IMR-90 (cell line): ENCODE data around the gene LPCAT2. TPM values are rescaled to one million over a fixed set of nuclear protein-coding genes. Genes with fewer than 3 reads are reported as not detected.

Experiments
- ATAC-seq: fragments of 200-7000 bp; cut with Tn5 transposase; 2 replicates; pipeline ENCODE4 v1.9.1; 2020; ENCODE audit warnings: low read depth, mild to moderate bottlenecking, moderate library complexity
- BruUV-seq: library from RNA; stranded (reverse); fragments of 400-500 nt; replicated peaks from 2 replicates; lab custom pipeline; 2021; lab: Mats Ljungman, UMichigan
- CTCF ChIA-PET: fragments of 300-600 bp; formaldehyde crosslinking; extraction: SDS; loops from one replicate; lab custom pipeline; 2021; ENCODE audit warnings: antibody characterized with exemption; lab: Yijun Ruan, JAX
- POLR2A ChIA-PET: fragments of 300-600 bp; sonication (Branson Sonifier 250); formaldehyde crosslinking; loops from one replicate; lab custom pipeline; 2022; ENCODE audit warnings: antibody characterized with exemption; ENCODE audit not compliant: unreplicated experiment; lab: Charles Lee
- DNase-seq: peaks from one replicate; pipeline ENCODE4 v3.0.0; 2013
- H2AFZ ChIP-seq: replicated peaks from 2 replicates; pipeline ENCODE3; 2013; ENCODE audit warnings: low read length, mild to moderate bottlenecking; ENCODE audit not compliant: poor library complexity
- H2AK5ac ChIP-seq: 2 replicates; pipeline ENCODE4 v1.6.1; 2013; ENCODE audit warnings: low read depth, low read length, inconsistent platforms
- H2AK9ac ChIP-seq: replicated peaks from 2 replicates; pipeline ENCODE3; 2013; ENCODE audit warnings: mild to moderate bottlenecking, low read depth, low read length, moderate library complexity; ENCODE audit not compliant: poor library complexity
- H2BK120ac ChIP-seq: 2 replicates; pipeline ENCODE4 v1.6.1; 2013; ENCODE audit warnings: low read depth, low read length, inconsistent platforms
- H2BK15ac ChIP-seq: 3 replicates; pipeline ENCODE4 v1.6.1; 2013; ENCODE audit warnings: low read depth, low read length, inconsistent platforms
- H2BK20ac ChIP-seq: 2 replicates; pipeline ENCODE4 v1.6.1; 2013; ENCODE audit warnings: low read depth, mild to moderate bottlenecking, inconsistent platforms, low read length, moderate library complexity
- H2BK5ac ChIP-seq: 2 replicates; pipeline ENCODE4 v1.6.1; 2013; ENCODE audit warnings: mild to moderate bottlenecking, low read depth, low read length, inconsistent platforms; ENCODE audit not compliant: poor library complexity, severe bottlenecking
- H3K14ac ChIP-seq: replicated peaks from 2 replicates; pipeline ENCODE4 v1.6.1; 2013; ENCODE audit warnings: low read depth, low read length, inconsistent platforms
- H3K18ac ChIP-seq: 2 replicates; pipeline ENCODE4 v1.6.1; 2013; ENCODE audit warnings: low read depth, low read length, control low read depth
- H3K23ac ChIP-seq: 2 replicates; pipeline ENCODE4 v1.6.1; 2013; ENCODE audit warnings: low read depth, low read length, inconsistent platforms
- H3K27ac ChIP-seq: 2 replicates; pipeline ENCODE4 v1.5.1; 2013; ENCODE audit warnings: mild to moderate bottlenecking, control low read depth, low read length; ENCODE audit not compliant: insufficient read depth
- H3K27me3 ChIP-seq: 2 replicates; pipeline ENCODE4 v1.6.1; 2013; ENCODE audit warnings: low read length; ENCODE audit not compliant: control insufficient read depth, insufficient read depth
- H3K36me3 ChIP-seq: 2 replicates; pipeline ENCODE4 v1.6.1; 2013; ENCODE audit warnings: low read length, mixed read lengths; ENCODE audit not compliant: control insufficient read depth, insufficient read depth
- H3K4ac ChIP-seq: 2 replicates; pipeline ENCODE4 v1.6.1; 2013; ENCODE audit warnings: low read depth, low read length, inconsistent platforms
- H3K4me1 ChIP-seq: 2 replicates; pipeline ENCODE4 v1.6.1; 2013; ENCODE audit warnings: low read length, mixed read lengths; ENCODE audit not compliant: control insufficient read depth, insufficient read depth
- H3K4me2 ChIP-seq: 2 replicates; pipeline ENCODE4 v1.6.1; 2013; ENCODE audit warnings: low read depth, mild to moderate bottlenecking, control low read depth, low read length, moderate library complexity
- H3K4me3 ChIP-seq: 2 replicates; pipeline ENCODE4 v1.5.1; 2013; ENCODE audit warnings: low read depth, mild to moderate bottlenecking, control low read depth, low read length, moderate library complexity; ENCODE audit not compliant: insufficient read depth
- H3K56ac ChIP-seq: 2 replicates; pipeline ENCODE4 v1.6.1; 2013; ENCODE audit warnings: low read length, inconsistent platforms; ENCODE audit not compliant: insufficient read depth; ENCODE audit errors: extremely low read depth
- H3K79me1 ChIP-seq, 2 experiments: 2 replicates each; pipeline ENCODE4 v1.6.1; 2013; ENCODE audit warnings: low read length in 2 of 2, inconsistent platforms in 1 of 2, low read depth in 1 of 2
- H3K9ac ChIP-seq: 2 replicates; pipeline ENCODE4 v1.6.1; 2013; ENCODE audit warnings: low read depth, low read length, control low read depth
- H3K9me1 ChIP-seq: 2 replicates; pipeline ENCODE4 v1.6.1; 2013; ENCODE audit warnings: low read length, inconsistent platforms; ENCODE audit not compliant: insufficient read depth
- H3K9me3 ChIP-seq: 2 replicates; pipeline ENCODE4 v1.6.1; 2013; ENCODE audit warnings: low read length; ENCODE audit not compliant: control insufficient read depth, insufficient read depth
- H4K20me1 ChIP-seq: 2 replicates; pipeline ENCODE4 v1.6.1; 2013; ENCODE audit warnings: low read length, inconsistent platforms; ENCODE audit not compliant: insufficient read depth
- H4K5ac ChIP-seq: 2 replicates; pipeline ENCODE4 v1.6.1; 2013; ENCODE audit warnings: mild to moderate bottlenecking, low read depth, low read length, control low read depth
- H4K8ac ChIP-seq, 2 experiments: 2 replicates each; pipeline ENCODE4 v1.6.1; 2013; ENCODE audit warnings: low read depth in 2 of 2, low read length in 2 of 2, control low read depth in 1 of 2, inconsistent platforms in 1 of 2
- H4K91ac ChIP-seq: 2 replicates; pipeline ENCODE4 v1.6.1; 2013; ENCODE audit warnings: low read depth, low read length, inconsistent platforms; ENCODE audit not compliant: insufficient read depth
- BHLHE40 ChIP-seq: fragments of 150-350 bp; IDR thresholded peaks from 2 replicates; pipeline ENCODE4 v1.6.1; 2016; ENCODE audit warnings: mild to moderate bottlenecking, low read depth, low read length
- CEBPB ChIP-seq: IDR thresholded peaks from 2 replicates; pipeline ENCODE4 v1.6.1; 2012; ENCODE audit warnings: low read depth, low read length, improper control_type of control experiment
- CHD1 ChIP-seq: IDR thresholded peaks from 2 replicates; pipeline ENCODE4 v1.6.1; 2012; ENCODE audit warnings: low read depth, low read length, improper control_type of control experiment
- CTCF ChIP-seq: conservative IDR thresholded peaks from 2 replicates; pipeline ENCODE4 v1.5.1; 2012; ENCODE audit warnings: mild to moderate bottlenecking, low read depth, low read length, improper control_type of control experiment
- ELK1 ChIP-seq: fragments of 150-350 bp; IDR thresholded peaks from 2 replicates; pipeline ENCODE4 v1.6.1; 2016; ENCODE audit warnings: low read depth, mild to moderate bottlenecking, low read length, moderate library complexity, borderline replicate concordance
- FOS ChIP-seq: fragments of 150-350 bp; IDR thresholded peaks from 2 replicates; pipeline ENCODE4 v1.6.1; 2016; ENCODE audit warnings: low read depth, low read length
- MAFK ChIP-seq: IDR thresholded peaks from 2 replicates; pipeline ENCODE4 v1.6.1; 2012; ENCODE audit warnings: low read depth, low read length, improper control_type of control experiment
- MAZ ChIP-seq: IDR thresholded peaks from 2 replicates; pipeline ENCODE4 v1.6.1; 2012; ENCODE audit warnings: low read depth, mild to moderate bottlenecking, low read length, improper control_type of control experiment, moderate library complexity, borderline replicate concordance
- MXI1 ChIP-seq: IDR thresholded peaks from 2 replicates; pipeline ENCODE4 v1.6.1; 2012; ENCODE audit warnings: low read depth, mild to moderate bottlenecking, low read length, moderate library complexity, borderline replicate concordance
- NFE2L2 ChIP-seq: fragments of 150-350 bp; IDR thresholded peaks from 2 replicates; pipeline ENCODE4 v1.6.1; 2016; ENCODE audit warnings: low read depth, mild to moderate bottlenecking, low read length
- POLR2A ChIP-seq: IDR thresholded peaks from 2 replicates; pipeline ENCODE4 v1.6.1; 2012; ENCODE audit warnings: mild to moderate bottlenecking, low read depth, low read length
- RAD21 ChIP-seq: IDR thresholded peaks from 2 replicates; pipeline ENCODE4 v1.6.1; 2012; ENCODE audit warnings: low read length, improper control_type of control experiment
- RCOR1 ChIP-seq: IDR thresholded peaks from 2 replicates; pipeline ENCODE4 v1.6.1; 2012; ENCODE audit warnings: mild to moderate bottlenecking, low read length, improper control_type of control experiment; ENCODE audit not compliant: insufficient replicate concordance
- RFX5 ChIP-seq: IDR thresholded peaks from 2 replicates; pipeline ENCODE4 v1.8.0; 2012; ENCODE audit warnings: low read depth, mild to moderate bottlenecking, low read length, moderate library complexity
- SMC3 ChIP-seq: fragments of 150-350 bp; IDR thresholded peaks from 2 replicates; pipeline ENCODE4 v1.6.1; 2016; ENCODE audit warnings: low read depth, mild to moderate bottlenecking, antibody characterized with exemption, low read length, moderate library complexity
- WGBS, 2 experiments: methylation state at CpG; one replicate each; pipeline versions ENCODE4 v1.1.5 to v1.1.7; 2013; ENCODE audit warnings: missing lambda C conversion rate in 2 of 2; ENCODE audit not compliant: insufficient read length in 1 of 2; ENCODE audit errors: extremely low coverage in 2 of 2; 5-methylcytosine and 5-hydroxymethylcytosine counted together
- dilution Hi-C: fragments of 300-500 bp; cut with HindIII; formaldehyde crosslinking; loops from one replicate; pipeline ENCODE4 v1.14.3; 2018; ENCODE audit warnings: low sequenced_read_pairs; ENCODE audit not compliant: unreplicated experiment
- in situ Hi-C: fragments of 300-500 bp; cut with MboI; formaldehyde crosslinking; loops from 3 replicates; pipeline ENCODE4 v1.14.3; 2019; ENCODE audit warnings: low sequenced_read_pairs, inconsistent platforms, mixed read lengths
- intact Hi-C: fragments of 100-400 bp; cut with micrococcal nuclease; formaldehyde crosslinking; loops from 2 replicates; pipeline ENCODE4 v1.10.0; 2022
- polyA plus RNA-seq, 3 experiments: library from polyadenylated mRNA; depleted of rRNA; stranded (reverse); fragments of >200 nt; gene quantifications; 2 replicates each; pipeline ENCODE4 v1.2.3, GENCODE V29; 2012; ENCODE audit warnings: low replicate concordance in 1 of 3
- total RNA-seq: library from RNA; depleted of rRNA; stranded (reverse); fragments of >200 nt; gene quantifications from 2 replicates; pipeline ENCODE4 v1.2.3, GENCODE V29; 2012
- TF ChIP-seq, protein P1 (sequence below): fragments of 150-350 bp; IDR thresholded peaks from 2 replicates; pipeline ENCODE4 v1.6.1; 2017; ENCODE audit warnings: mild to moderate bottlenecking, antibody characterized with exemption, low read length, low read depth

LPCAT2 gene
- total and polyA plus RNA-seq, 2 of the 4 experiments (the other 2 are of a cell fraction), result 8.6 to 8.7 TPM

DNA sequence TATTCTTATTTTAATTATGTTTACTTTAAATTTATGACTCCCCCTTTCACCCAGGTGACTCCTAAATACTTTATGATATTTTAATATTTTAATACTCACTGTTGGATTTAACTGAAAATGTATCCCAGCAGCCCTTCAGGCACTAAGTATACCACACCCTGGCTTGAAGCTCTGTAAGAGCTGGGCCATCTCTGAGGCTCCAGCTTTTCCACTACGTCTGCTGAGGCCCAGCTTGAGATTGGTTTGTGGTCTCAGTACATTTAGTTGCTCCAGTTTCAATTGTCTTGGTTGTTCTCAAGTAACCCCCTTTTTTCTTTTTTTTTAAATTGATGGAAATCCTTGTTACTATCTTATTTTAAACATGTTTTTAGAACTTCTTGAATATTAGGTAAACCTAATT, 30.6 kb downstream of the LPCAT2 start:
- Histone ChIP-seq H3K9me3 (no peaks in the 10 kb centered on the region), H4K20me1 (no peaks in the 10 kb centered on the region), H3K79me1 (no peaks in the 10 kb centered on the region; a peak in 1 of 4 replicates), H2BK5ac (no peak overlapping the region), H3K4me2 (no peak overlapping the region), H3K4me3 (no peak overlapping the region), H4K5ac (no peak overlapping the region), H2BK120ac (0 out of 2 replicates have a peak overlapping the region, but pooled peaks have one; percentile 25), H2BK15ac (no peak overlapping the region), H3K36me3 (no peaks in the 10 kb centered on the region), H4K8ac (0 out of 4 replicates have a peak overlapping the region, but pooled peaks of 1 of the 2 experiments have one; percentile 1), H3K23ac (no peak overlapping the region), H3K27me3 (no peaks in the 10 kb centered on the region), H3K14ac (no peak overlapping the region), H3K9me1 (peaks cover 6% of the 10 kb centered on the region), H3K56ac (no peak overlapping the region), H2AK5ac (no peak overlapping the region), H3K27ac (no peak overlapping the region), H4K91ac (no peak overlapping the region), H2AK9ac (no peak overlapping the region), H3K18ac (no peak overlapping the region), H2BK20ac (no peak overlapping the region), H3K9ac (no peak overlapping the region), H3K4ac (0 out of 2 replicates have a peak overlapping the region, but pooled peaks have one; percentile 10), H2AFZ (no peak overlapping the region), H3K4me1 (peaks cover 6% of the 10 kb centered on the region)
- CTCF ChIA-PET, result interaction anchor here (0.7 to 1.6 kb wide), 2 partner anchors 75 to 1601 kb away, joined by 4 to 7 read pairs; no protein-coding TSS in a partner anchor
- in situ Hi-C loops, result no loop called here
- no peak for TF ChIP-seq MAZ
- no peak for TF ChIP-seq RAD21
- no peak for TF ChIP-seq CHD1
- no peak for TF ChIP-seq ELK1
- TF ChIP-seq MXI1, result no peak
- no peak for TF ChIP-seq POLR2A
- no peak for TF ChIP-seq BHLHE40
- TF ChIP-seq NFE2L2, result no peak
- TF ChIP-seq CTCF, result no peak
- TF ChIP-seq, protein P1, sequence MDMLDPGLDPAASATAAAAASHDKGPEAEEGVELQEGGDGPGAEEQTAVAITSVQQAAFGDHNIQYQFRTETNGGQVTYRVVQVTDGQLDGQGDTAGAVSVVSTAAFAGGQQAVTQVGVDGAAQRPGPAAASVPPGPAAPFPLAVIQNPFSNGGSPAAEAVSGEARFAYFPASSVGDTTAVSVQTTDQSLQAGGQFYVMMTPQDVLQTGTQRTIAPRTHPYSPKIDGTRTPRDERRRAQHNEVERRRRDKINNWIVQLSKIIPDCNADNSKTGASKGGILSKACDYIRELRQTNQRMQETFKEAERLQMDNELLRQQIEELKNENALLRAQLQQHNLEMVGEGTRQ, result no peak
- no peak for TF ChIP-seq MAFK
- no peak for TF ChIP-seq FOS
- no peak for TF ChIP-seq CEBPB
- no peak for TF ChIP-seq RFX5
- TF ChIP-seq RCOR1, result no peak
- TF ChIP-seq SMC3, result no peak
- no peak for DNase-seq
- dilution Hi-C loops, result no loop called here
- intact Hi-C loops, result no loop called here
- no TSS peak for BruUV-seq
- no peak for ATAC-seq
- POLR2A ChIA-PET, result no interaction called here
- WGBS, 2 experiments, result no CpG with 5 or more reads among the region's 1 CpG
